ACHN (cell line): ENCODE measurements around the gene CSGALNACT2.
"Not testable (repeated sequence)": the region's sequence is repeated elsewhere in the genome, so short reads cannot be mapped to it uniquely, and the experiment has no call there.

Experiments used
- DNase-seq: peaks from one replicate; pipeline ENCODE4 v3.0.0-alpha.2; 2015
- in situ Hi-C: cut with HindIII; loops from 2 replicates; pipeline ENCODE4 v1.10.0; 2017; ENCODE audit warnings: low sequenced_read_pairs, low pct_ligation_motif_present, low pct_unique_long_range_greater_than_20kb

Gene CSGALNACT2

DNA sequence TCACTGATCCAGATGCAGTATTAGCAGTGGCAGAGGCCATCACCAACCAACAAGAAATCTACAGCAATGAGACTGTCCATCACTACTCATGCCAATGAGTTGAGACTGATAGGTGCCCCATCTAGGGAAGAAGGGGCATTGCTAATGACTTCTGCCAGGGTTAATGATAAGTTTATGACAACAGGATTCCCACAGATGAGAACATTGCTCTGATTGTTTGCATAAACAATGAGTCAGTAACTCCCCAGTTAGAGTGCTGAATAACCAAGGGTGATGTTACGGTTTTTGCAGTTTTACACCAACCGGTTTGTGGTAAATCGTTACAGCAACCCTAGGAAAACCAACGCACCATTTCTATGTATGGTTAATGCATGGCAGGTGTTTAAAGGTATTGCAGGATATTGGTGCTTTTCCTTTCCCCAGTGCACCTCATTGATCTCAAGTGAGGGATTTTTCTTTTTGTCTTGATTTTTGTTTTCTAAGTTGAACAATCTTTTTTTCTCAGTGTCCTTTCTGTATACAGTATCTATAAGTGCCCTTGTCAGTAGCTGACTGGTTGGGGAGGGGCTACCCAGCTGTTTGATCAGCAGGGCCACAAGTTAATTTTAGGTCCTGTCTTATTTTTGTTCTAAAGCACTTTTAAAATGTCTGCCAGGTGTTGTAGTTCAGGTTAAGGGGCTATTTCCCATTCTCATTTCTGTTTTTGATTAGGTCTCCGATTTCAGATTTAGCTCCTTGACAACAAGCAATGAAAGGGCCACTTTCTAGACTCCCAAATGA is 3.9 kb upstream of the CSGALNACT2 start:
- in situ Hi-C loops, result no loop called here
- DNase-seq, result no peak

DNA sequence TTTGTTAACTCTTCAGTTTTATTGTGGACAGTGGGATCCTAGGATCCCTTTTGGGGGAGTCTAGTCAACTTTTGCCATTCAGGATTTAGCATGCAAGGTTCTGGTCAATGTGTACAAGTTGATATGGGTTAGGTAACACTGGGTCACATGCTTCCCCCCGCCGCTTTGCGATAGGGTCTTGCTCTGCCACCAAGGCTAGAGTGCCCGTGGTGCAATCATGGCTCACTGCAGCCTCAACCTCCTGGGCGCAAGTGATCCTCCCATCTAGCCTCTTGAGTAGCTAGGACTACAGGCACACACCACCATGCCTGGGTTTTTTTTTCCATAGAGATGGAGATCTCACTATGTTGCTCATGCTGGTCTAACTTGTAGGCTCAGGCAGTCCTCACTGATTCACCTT is 3.2 kb upstream of the CSGALNACT2 start:
- in situ Hi-C loops, result no loop called here
- DNase-seq, result no peak

DNA sequence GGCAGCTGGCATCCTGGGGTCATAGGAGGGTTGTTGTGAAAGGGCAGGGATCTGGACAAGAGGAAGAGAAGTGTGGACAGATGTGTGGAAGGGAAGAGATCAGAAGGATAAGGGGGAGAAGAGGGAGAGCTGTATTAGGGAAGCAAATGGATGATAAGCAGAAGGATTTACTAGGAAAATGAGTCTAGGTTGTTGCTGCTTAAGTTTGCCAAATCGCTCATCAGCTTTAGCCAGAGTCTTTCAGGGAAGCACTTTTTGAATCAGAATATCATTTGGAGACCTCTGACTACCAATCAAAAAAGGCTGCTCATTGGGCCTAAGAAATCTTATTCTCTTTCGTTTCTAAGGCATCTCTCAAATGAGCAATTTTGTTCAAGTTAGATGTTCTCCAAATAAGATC is 2.6 kb upstream of the CSGALNACT2 start:
- in situ Hi-C loops, result no loop called here
- DNase-seq, result no peak

DNA sequence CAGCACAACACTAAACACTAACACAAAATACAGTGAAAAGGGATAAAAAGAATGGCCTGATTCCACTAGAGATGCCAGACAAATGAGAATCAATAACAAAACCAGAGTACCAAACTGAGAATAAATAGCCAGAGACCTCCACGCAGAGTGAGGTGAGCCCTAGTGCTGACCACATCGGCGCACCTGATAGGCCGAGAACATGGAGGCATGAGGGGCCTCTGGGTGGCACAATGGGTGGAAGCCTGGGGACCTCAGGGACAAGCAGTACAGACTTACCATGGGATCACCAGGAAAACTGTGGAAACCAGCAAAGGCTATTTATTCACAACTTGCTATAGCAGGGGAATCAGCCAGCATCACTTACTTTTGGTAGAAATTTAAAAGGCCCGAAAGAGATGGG is 1.8 kb upstream of the CSGALNACT2 start:
- in situ Hi-C loops, result no loop called here

DNA sequence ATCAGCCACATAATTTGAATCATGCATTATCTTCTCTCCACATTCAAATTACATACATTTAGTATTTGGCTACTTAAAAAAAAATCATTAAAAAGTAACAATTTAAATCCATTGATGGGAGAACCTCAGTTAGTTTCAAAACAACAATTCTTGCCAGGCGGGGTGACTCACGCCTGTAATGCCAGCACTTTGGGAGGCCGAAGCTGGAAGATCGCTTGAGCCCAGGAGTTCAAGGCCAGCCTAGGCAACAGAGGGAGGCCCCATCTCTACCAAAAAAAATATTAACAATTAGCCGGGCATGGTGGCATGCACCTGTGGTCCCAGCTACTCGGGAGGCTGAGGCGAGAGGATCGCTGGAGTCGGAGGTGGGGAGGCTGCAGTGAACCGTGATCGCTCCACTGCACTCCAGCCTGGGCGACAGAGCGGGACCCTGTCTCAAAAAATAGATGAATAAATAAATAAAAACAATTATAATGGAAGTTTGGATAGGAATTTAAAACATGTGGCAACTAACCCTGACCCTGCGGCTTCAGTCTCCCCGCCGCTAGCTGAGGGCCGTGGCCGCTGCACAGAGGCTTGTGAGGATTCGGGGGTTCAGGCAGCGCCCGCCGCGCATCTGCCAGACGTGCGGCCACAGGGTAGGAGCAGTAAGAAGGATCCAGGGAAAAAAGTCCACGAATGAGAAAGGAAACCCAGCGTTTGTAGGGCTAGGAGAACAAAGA is 1.1 kb upstream of the CSGALNACT2 start:
- no peak for DNase-seq
- in situ Hi-C loops, result no loop called here

More for the DNA sequence above, 1.8 kb upstream of the CSGALNACT2 start:
- no peak for DNase-seq

DNA sequence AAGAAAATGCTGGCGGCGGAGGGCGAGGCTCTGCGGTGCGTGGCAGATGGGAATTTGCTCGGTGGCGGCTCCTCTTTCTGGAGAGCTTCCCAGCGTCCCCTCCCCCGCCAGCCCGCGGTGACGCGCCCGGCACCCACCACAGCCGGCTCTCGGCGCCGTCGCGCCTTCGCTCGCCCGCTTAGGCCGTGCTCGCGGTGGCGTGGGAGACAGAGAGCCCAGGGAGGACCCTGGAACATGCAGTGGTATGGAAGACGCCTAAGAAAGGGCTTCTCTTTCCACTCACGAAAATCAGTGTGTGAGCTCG is 576 bp upstream of the CSGALNACT2 start:
- DNase-seq, result peak; percentile 33
- in situ Hi-C loops, result no loop called here

DNA sequence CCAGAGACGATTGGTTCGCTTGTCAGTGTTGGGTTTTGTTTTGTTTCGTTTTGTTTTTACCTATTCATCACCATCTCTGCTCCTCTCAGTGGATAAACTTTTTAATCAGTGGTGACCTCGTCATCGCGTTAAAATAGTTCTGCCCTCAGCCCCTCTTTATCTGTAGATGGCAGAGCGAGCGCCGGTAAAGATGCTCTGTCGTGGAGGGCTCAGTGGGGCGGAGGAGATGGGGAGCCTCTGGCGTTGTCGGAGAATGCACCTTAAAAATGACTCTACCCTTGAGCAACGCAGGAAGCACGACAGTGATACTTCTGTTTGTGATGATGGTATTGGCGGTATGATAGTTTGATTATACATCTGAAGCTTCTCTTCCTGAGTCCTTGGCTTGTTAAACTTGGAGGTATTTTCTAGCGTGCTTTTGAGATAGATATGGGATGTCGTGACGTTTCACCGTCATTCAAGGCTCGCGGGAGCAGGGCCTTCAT is 554 bp downstream of the CSGALNACT2 start:
- in situ Hi-C loops, result no loop called here

DNA sequence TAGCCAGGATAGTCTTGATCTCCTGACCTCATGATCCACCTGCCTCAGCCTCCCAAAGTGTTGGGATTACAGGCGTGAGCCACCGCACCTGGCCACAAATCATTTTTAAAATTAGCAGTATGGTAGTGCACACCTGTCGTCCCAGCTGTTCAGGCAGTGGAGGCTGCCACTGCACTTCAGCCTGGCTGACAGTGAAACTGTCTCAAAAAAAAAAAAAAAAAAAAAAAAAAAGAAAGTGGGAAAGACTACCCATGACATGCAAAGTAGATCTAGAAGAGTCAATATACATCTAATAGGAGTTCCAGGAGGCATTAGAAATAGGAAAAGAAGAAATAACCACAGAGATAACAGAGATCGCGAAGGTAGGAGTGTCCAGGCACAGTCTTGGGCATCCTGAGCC is 3.2 kb downstream of the CSGALNACT2 start:
- in situ Hi-C loops, result no loop called here

More for the DNA sequence above, 554 bp downstream of the CSGALNACT2 start:
- peak; percentile 46 for DNase-seq

DNA sequence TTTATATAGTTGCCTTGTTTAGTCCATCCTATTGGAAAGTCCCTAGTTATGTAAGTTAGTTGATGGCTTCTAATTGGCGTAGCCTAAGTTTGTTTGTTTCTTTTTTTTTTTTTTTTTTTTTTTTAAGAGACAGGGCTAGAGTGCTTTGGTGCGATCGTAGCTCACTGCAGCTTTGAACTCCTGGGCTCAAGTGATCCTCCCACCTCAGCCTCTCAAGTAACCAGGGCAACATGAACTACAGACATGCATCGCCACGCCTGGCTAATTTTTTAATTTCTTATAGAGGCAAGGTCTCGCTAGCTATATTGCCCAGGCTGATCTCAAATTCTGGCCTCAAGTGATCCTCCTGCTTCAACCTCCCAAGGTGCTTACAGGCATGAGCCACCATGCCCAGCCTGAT is 7.1 kb downstream of the CSGALNACT2 start:
- in situ Hi-C loops, result no loop called here
- DNase-seq, result no peak

More for the DNA sequence above, 3.2 kb downstream of the CSGALNACT2 start:
- no peak for DNase-seq

DNA sequence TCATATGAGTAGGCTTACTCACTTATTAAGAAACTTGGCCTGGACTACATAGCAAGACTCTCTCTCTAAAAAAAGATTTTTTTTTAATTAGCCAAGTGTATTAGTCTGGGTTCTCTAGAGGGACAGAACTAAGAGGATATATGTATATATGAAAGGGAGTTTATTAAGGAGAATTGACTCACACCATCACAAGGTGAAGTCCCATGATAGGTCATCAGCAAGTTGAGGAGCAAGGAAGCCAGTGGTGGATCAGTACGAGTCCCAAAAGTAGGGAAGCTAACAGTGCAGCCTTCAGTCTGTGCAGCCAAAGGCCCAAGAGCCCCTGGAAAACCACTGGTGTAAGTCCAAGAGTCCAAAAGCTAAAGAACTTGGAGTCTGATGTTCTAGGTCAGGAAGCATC is 7.7 kb downstream of the CSGALNACT2 start:
- in situ Hi-C loops, DNase-seq: not testable (repeated sequence)

DNA sequence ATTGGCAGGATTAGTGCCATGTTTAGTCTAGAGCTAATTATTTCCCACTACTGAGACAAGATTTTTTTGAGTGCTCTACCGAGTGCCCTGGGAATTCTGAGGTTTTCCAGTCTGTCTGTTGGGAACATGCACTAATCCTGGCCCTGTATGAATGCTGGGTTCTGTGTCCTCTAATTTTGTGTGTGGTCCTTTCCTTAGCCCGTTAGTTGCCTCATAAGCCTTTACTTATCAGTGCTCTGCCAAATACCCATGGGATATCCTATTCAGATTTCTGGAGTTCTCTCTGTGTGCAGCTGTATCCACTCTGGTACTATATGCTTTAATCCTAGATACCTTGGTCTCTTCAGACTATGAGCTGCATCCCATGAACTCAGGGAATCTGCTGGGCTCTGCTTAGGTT is 13.1 kb downstream of the CSGALNACT2 start:
- no peak for DNase-seq
- in situ Hi-C loops, result no loop called here

DNA sequence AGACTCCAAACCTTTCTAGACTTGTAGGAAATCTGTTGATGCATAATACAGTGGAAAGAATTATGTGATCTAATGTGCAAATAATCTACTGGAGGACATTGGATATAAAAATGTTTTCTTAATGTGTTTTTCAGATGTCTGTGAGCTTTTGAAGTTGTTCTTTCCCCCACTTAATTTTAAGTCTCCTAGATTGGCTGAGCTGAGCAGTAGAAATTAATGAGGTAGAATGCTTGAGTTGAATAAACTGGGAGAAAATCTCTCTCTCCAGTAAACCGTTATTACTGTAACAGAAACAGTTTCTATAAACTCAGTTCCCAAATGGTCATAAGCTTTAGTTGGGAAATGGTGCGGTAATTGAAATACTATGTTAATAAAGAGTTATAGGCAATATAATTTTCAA is 15.7 kb downstream of the CSGALNACT2 start:
- in situ Hi-C loops, result no loop called here
- no peak for DNase-seq

DNA sequence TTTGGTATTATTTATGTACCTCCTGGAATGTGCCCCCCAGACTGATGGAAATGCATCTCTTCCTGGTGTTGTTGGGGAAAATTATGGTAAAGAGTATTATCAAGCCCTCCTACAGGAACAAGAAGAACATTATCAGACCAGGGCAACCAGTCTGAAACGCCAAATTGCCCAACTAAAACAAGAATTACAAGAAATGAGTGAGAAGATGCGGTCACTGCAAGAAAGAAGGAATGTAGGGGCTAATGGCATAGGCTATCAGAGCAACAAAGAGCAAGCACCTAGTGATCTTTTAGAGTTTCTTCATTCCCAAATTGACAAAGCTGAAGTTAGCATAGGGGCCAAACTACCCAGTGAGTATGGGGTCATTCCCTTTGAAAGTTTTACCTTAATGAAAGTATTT is 17.0 kb downstream of the CSGALNACT2 start:
- in situ Hi-C loops, result no loop called here

DNA sequence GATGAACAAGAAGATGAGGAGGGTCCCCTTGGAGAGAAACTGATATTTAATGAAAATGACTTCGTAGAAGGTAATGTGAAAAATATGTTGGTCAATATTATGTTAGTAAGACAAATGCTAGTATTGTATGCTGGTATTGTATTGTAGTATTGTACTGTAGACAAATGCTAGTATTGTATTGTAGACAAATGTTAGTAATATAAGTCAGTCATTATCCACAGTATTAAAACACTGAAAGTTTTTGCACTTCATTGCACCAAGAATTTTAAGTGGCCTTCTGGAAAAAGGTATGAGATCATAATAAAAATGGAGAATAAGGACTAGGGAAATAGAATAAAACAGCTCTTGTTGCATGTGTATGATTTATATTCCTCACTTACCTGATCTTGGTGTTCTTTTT is 17.5 kb downstream of the CSGALNACT2 start:
- DNase-seq, result no peak
- in situ Hi-C loops, result no loop called here

More for the DNA sequence above, 17.0 kb downstream of the CSGALNACT2 start:
- no peak for DNase-seq

DNA sequence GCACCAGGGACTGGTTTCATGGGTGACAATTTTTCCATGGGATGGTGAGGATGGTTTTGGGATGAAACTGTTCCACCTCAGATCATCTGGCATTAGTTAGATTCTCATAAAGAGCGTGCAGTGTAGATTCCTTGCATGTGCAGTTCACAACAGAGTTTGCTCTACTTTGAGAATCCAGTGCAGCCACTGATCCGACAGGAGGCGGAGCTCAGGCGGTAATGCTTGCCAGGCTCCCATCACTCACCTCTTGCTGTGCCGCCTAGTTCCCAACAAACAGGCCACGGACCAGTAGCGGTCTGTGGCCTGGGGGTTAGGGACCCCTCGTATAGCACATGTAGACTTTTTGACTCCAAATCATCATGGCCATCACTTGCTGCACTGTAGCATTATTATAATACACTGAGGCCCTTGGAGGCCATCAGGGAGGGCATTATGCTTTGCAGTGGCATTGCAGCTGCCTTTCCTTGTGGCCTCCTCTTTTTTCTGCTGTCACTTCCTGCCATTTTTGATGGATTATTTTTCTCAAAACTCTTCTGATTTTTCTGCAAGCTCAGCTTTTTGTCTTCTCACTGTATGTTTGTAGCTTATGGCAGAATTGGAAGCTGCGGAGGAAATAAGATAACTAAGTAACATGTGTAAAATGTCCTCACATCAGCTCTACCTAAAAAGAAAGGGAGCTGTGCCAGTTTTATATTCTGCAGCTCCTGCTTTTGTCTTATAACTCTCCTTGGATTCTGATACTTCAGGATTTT is 18.5 kb downstream of the CSGALNACT2 start:
- in situ Hi-C loops, result no loop called here
- no peak for DNase-seq

DNA sequence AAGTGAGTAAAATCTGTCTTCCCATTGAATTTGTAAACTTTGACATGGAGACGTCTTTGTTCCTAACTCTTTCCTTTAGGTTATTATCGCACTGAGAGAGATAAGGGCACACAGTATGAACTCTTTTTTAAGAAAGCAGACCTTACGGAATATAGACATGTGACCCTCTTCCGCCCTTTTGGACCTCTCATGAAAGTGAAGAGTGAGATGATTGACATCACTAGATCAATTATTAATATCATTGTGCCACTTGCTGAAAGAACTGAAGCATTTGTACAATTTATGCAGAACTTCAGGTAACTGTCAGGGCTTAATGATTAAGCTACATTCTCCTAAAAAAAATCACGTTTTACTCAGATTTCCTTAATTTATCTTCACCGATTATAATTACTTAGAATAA is 20.4 kb downstream of the CSGALNACT2 start:
- in situ Hi-C loops, result no loop called here
- DNase-seq, result no peak

DNA sequence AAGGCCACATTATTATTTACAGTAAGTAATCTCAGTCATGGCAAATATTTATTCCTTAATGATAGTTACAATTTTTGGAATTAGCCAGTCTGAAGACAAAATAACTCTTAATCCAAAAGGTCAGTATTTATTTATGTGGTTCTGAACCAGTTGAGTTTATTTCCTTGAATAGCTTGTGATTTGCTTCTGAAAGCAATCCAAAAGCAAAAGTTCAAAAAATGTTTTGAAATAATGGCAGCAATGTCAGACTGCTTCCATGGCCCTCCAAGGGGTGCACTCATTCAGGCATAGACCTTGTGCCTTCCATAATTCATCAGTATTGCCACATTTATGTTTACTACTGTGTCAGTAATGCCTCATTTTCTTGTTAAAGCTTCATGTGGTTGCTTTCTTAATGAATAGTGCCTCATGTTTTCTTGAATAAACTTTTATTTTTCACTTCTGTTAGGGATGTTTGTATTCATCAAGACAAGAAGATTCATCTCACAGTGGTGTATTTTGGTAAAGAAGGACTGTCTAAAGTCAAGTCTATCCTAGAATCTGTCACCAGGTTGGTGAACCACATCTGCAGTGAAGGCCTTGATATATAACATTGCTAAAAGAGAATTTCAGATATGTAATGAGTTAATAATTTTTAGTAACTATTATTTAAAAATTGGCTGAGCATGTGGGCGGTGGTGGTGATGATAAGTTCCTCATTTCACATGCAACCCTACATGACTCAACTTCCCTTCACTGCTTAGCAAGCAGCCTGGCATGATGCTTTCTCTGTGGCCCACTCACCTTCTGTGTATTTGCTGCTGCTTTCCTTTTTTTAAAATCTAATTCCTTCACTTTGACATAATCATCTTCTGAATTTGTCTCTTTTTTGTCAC is 22.0 kb downstream of the CSGALNACT2 start:
- in situ Hi-C loops, result no loop called here
- DNase-seq, result no peak

DNA sequence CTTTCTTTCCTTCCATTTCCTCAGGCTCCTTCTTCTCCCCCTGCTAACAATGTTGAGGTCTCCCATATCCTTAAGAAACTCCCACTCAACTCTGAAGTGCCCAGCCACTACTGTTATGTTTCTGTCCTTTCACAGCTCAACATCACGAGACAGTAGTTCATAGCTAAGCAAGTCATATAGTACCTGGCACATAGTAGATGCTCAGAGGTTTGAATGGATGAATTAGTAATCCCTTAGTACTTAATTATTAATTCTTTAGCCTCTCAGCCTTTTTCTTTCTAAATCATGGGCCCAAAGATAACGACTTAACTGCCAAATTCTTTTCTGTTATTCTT is 22.6 kb downstream of the CSGALNACT2 start:
- no peak for DNase-seq
- in situ Hi-C loops, result no loop called here

DNA sequence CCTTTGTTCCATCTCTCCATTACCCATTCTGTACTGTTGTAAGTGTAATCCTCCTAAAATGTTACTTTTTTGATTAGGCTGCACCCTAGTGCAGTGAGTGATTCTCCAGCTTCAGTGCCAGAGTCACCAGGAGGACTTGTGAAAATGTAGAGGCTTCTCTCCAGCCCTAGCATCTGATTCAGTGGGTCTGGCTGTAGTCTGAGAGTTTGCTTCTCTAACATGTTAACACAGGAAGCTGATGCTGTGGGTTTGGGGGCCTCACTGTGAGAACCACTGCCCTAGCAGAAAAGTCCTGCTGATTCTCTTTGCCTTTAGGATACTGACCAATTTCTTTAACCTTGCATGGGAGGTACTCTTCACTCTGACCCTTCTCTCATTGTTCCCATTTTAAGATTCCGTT is 24.4 kb downstream of the CSGALNACT2 start:
- DNase-seq, result no peak
- in situ Hi-C loops, result no loop called here
